Osteoblast (primary cell): ENCODE measurements around the gene ITPRIPL1. TPM values are rescaled to one million over a fixed set of nuclear protein-coding genes. Genes with fewer than 3 reads are reported as not detected.
A peak's percentile ranks its signal among the peaks of the same experiment; 100 is the strongest.

ENCODE experiments used
- DNase-seq: peaks from one replicate; pipeline ENCODE4 v3.0.0; 2011; ENCODE audit warnings: low spot score, mixed read lengths; ENCODE audit not compliant: insufficient read length; ENCODE audit errors: missing footprints
- H2AFZ ChIP-seq: 2 replicates; pipeline ENCODE4 v1.6.0; 2011; ENCODE audit warnings: mild to moderate bottlenecking, low read length
- H3K27ac ChIP-seq: 2 replicates; pipeline ENCODE4 v1.5.1; 2011; ENCODE audit warnings: mild to moderate bottlenecking, low read depth, low read length, moderate library complexity
- H3K27me3 ChIP-seq: 2 replicates; pipeline ENCODE4 v1.6.0; 2012; ENCODE audit warnings: mild to moderate bottlenecking, control low read depth, inconsistent platforms, low read length, moderate library complexity; ENCODE audit not compliant: insufficient read depth
- H3K36me3 ChIP-seq: 2 replicates; pipeline ENCODE4 v1.5.1; 2011; ENCODE audit warnings: mild to moderate bottlenecking, low read length, control low read depth, moderate library complexity; ENCODE audit not compliant: insufficient read depth
- H3K4me1 ChIP-seq: 2 replicates; pipeline ENCODE4 v1.5.1; 2011; ENCODE audit warnings: mild to moderate bottlenecking, low read length, control low read depth, moderate library complexity; ENCODE audit not compliant: insufficient read depth
- H3K4me2 ChIP-seq: 2 replicates; pipeline ENCODE4 v1.6.0; 2011; ENCODE audit warnings: mild to moderate bottlenecking, low read length; ENCODE audit not compliant: insufficient read depth
- H3K4me3 ChIP-seq: fragments of 200-600 bp; sonication (generic); 3 replicates; pipeline ENCODE4 v1.5.1; 2012; ENCODE audit warnings: mild to moderate bottlenecking, low read length, inconsistent platforms; ENCODE audit not compliant: insufficient read depth
- H3K79me2 ChIP-seq: 2 replicates; pipeline ENCODE4 v1.6.0; 2012; ENCODE audit warnings: mild to moderate bottlenecking, low read length, control low read depth, inconsistent platforms; ENCODE audit not compliant: insufficient read depth
- H3K9me3 ChIP-seq: 2 replicates; pipeline ENCODE4 v1.5.1; 2011; ENCODE audit warnings: low read depth, low read length, control low read depth
- H4K20me1 ChIP-seq: 2 replicates; pipeline ENCODE4 v1.6.0; 2012; ENCODE audit warnings: mild to moderate bottlenecking, low read length, control low read depth; ENCODE audit not compliant: insufficient read depth
- total RNA-seq: library from RNA; depleted of rRNA; stranded (reverse); fragments of >200 nt; gene quantifications from 2 replicates; pipeline ENCODE4 v1.2.3, GENCODE V29; 2012
- TF ChIP-seq, protein P1 (sequence below): IDR thresholded peaks from 2 replicates; pipeline ENCODE4 v1.5.1; 2011; ENCODE audit warnings: mild to moderate bottlenecking, low read depth, low read length, moderate library complexity; ENCODE audit errors: extremely low read depth

ITPRIPL1 gene
- total RNA-seq, 1 donor: 1.4 TPM

- TF ChIP-seq, protein P1, sequence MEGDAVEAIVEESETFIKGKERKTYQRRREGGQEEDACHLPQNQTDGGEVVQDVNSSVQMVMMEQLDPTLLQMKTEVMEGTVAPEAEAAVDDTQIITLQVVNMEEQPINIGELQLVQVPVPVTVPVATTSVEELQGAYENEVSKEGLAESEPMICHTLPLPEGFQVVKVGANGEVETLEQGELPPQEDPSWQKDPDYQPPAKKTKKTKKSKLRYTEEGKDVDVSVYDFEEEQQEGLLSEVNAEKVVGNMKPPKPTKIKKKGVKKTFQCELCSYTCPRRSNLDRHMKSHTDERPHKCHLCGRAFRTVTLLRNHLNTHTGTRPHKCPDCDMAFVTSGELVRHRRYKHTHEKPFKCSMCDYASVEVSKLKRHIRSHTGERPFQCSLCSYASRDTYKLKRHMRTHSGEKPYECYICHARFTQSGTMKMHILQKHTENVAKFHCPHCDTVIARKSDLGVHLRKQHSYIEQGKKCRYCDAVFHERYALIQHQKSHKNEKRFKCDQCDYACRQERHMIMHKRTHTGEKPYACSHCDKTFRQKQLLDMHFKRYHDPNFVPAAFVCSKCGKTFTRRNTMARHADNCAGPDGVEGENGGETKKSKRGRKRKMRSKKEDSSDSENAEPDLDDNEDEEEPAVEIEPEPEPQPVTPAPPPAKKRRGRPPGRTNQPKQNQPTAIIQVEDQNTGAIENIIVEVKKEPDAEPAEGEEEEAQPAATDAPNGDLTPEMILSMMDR: no peak
- no peaks in the 10 kb centered on the region for H3K27me3 ChIP-seq
- H3K4me1 ChIP-seq: peaks cover 32% of the 10 kb centered on the region
- H4K20me1 ChIP-seq: peaks cover 5% of the 10 kb centered on the region
- H2AFZ ChIP-seq: peak overlapping the region; percentile 90
- DNase-seq: no peak
- peak overlapping the region; percentile 42 for H3K27ac ChIP-seq
- no peak overlapping the region for H3K4me3 ChIP-seq
- H3K36me3 ChIP-seq: no peaks in the 10 kb centered on the region
- H3K4me2 ChIP-seq: peak overlapping the region; percentile 76
- no peaks in the 10 kb centered on the region for H3K9me3 ChIP-seq
- peaks cover 48% of the 10 kb centered on the region for H3K79me2 ChIP-seq
Observed at GRCh38 chr2:96336873-96337272, 11.8 kb downstream of the ITPRIPL1 start.

GRCh38 chr2:96340493-96341414, 15.6 kb downstream of the ITPRIPL1 start:
- Histone ChIP-seq H2AFZ (peak overlapping the region; percentile 14), H3K4me3 (no peak overlapping the region), H4K20me1 (peaks cover 5% of the 10 kb centered on the region), H3K4me2 (peak overlapping the region; percentile 50), H3K79me2 (peaks cover 46% of the 10 kb centered on the region), H3K9me3 (no peaks in the 10 kb centered on the region), H3K4me1 (peaks cover 34% of the 10 kb centered on the region), H3K36me3 (peaks cover 6% of the 10 kb centered on the region), H3K27ac (peak overlapping the region; percentile 82), H3K27me3 (no peaks in the 10 kb centered on the region)
- DNase-seq: peak; percentile 76
- TF ChIP-seq, protein P1: no peak

GRCh38 chr2:96341641-96342040, 16.5 kb downstream of the ITPRIPL1 start:
- H3K27me3 ChIP-seq: no peaks in the 10 kb centered on the region
- H4K20me1 ChIP-seq: peaks cover 5% of the 10 kb centered on the region
- peaks cover 38% of the 10 kb centered on the region for H3K79me2 ChIP-seq
- TF ChIP-seq, protein P1: no peak
- no peaks in the 10 kb centered on the region for H3K9me3 ChIP-seq
- H3K36me3 ChIP-seq: peaks cover 6% of the 10 kb centered on the region
- H3K4me2 ChIP-seq: peak overlapping the region; percentile 19
- H3K4me3 ChIP-seq: no peak overlapping the region
- peak overlapping the region; percentile 82 for H3K27ac ChIP-seq
- DNase-seq: no peak
- no peak overlapping the region for H2AFZ ChIP-seq
- peaks cover 28% of the 10 kb centered on the region for H3K4me1 ChIP-seq

GRCh38 chr2:96342085-96342484, 17.0 kb downstream of the ITPRIPL1 start:
- Histone ChIP-seq H3K27ac (peak overlapping the region; percentile 82), H3K36me3 (peaks cover 6% of the 10 kb centered on the region), H2AFZ (no peak overlapping the region), H3K9me3 (no peaks in the 10 kb centered on the region), H3K4me2 (peak overlapping the region; percentile 19), H3K4me1 (peaks cover 26% of the 10 kb centered on the region), H4K20me1 (peaks cover 5% of the 10 kb centered on the region), H3K27me3 (no peaks in the 10 kb centered on the region), H3K4me3 (no peak overlapping the region), H3K79me2 (peaks cover 34% of the 10 kb centered on the region)
- TF ChIP-seq, protein P1: no peak
- peak; percentile 92 for DNase-seq
